Testis (tissue), 3 donors: ENCODE results near the gene KCNF1. TPM values are rescaled to one million over a fixed set of nuclear protein-coding genes. Genes with fewer than 3 reads are reported as not detected.

ENCODE experiments used
- DNase-seq: peaks from one replicate; pipeline ENCODE4 v3.0.0-alpha.2; 2019
- H3K27ac ChIP-seq, 2 donors: fragments of 200-600 bp; sonication (generic); one replicate each; pipeline ENCODE4 v1.5.1; 2019
- H3K27me3 ChIP-seq: fragments of 200-600 bp; sonication (generic); one replicate; pipeline ENCODE4 v1.5.1; 2019
- H3K36me3 ChIP-seq: fragments of 200-600 bp; sonication (generic); one replicate; pipeline ENCODE4 v1.5.1; 2017; ENCODE audit warnings: low read depth; ENCODE audit errors: missing control alignments
- H3K4me1 ChIP-seq: fragments of 200-600 bp; sonication (generic); one replicate; pipeline ENCODE4 v1.5.1; 2019
- H3K4me3 ChIP-seq, 2 donors: fragments of 200-600 bp; sonication (generic); one replicate each; pipeline ENCODE4 v1.5.1; 2017 to 2019
- H3K9me3 ChIP-seq: fragments of 200-600 bp; sonication (generic); one replicate; pipeline ENCODE4 v1.5.1; 2017
- CTCF ChIP-seq, 3 experiments: fragments of 450-650 bp in 2 of 3; fragments of 200-600 bp in 1 of 3; sonication (generic) in 1 of 3; IDR thresholded peaks; one replicate each; pipeline ENCODE4 v1.5.1; 2016 to 2019; ENCODE audit warnings: antibody characterized with exemption in 3 of 3, mild to moderate bottlenecking in 2 of 3, moderate library complexity in 1 of 3
- POLR2A ChIP-seq: fragments of 450-650 bp; IDR thresholded peaks from one replicate; pipeline ENCODE4 v1.6.1; 2017; ENCODE audit warnings: antibody characterized with exemption, mild to moderate bottlenecking, moderate library complexity
- WGBS, 2 donors: methylation state at CpG; one replicate each; pipeline ENCODE4 v1.1.5; 2018; 5-methylcytosine and 5-hydroxymethylcytosine counted together
- intact Hi-C: fragments of 100-400 bp; cut with DNase I; formaldehyde crosslinking; loops from one replicate; pipeline ENCODE4 v1.15.1; 2023; ENCODE audit warnings: low total_unique reads
- polyA plus RNA-seq: library from polyadenylated mRNA; stranded (reverse); fragments of 350-450 nt; fragmentation: Illumina TruSeq; extraction: RNeasy Lipid Tissue Mini Kit (QIAGEN cat#74804); gene quantifications from one replicate; pipeline ENCODE4 v1.2.3, GENCODE V29; 2014; ENCODE audit warnings: low read depth, low replicate concordance; ENCODE audit not compliant: insufficient read depth
- small RNA-seq, 2 donors: library from RNA; depleted of rRNA; stranded (forward); fragments of <200 nt; gene quantifications; one replicate each; pipeline ENCODE3, GENCODE V24; 2016
- total RNA-seq, 2 donors: library from RNA; depleted of rRNA; stranded (reverse); fragments of >200 nt; gene quantifications; one replicate each; pipeline ENCODE4 v1.2.3, GENCODE V29; 2016

The KCNF1 gene
- total and polyA plus RNA-seq, 3 donors from 2014 or later = 0.19 to 0.70 (median 0.63) TPM

GRCh38 chr2:10962004-10962403, 50.3 kb downstream of the KCNF1 start:
- Histone ChIP-seq H3K27ac (no peak overlapping the region), H3K4me3 (no peak overlapping the region), H3K27me3 (no peaks in the 10 kb centered on the region), H3K4me1 (no peaks in the 10 kb centered on the region), H3K9me3 (no peaks in the 10 kb centered on the region), H3K36me3 (no peaks in the 10 kb centered on the region)
- WGBS, 2 donors = 75 to 78% methylated on average over 13 to 14 of the region's 14 CpGs
- intact Hi-C loops = no loop called here
- TF ChIP-seq POLR2A (no peak), CTCF (IDR thresholded peaks at IDR 0.05) (no peak)
- no peak for DNase-seq

- TF ChIP-seq CTCF (IDR thresholded peaks at IDR 0.05) (no peak), POLR2A (no peak)
- 58 to 62% methylated on average over 8 of the region's 8 CpGs for WGBS, 2 donors
- Histone ChIP-seq H3K36me3 (no peaks in the 10 kb centered on the region), H3K27me3 (no peaks in the 10 kb centered on the region), H3K4me3 (no peak overlapping the region), H3K4me1 (no peaks in the 10 kb centered on the region), H3K9me3 (no peaks in the 10 kb centered on the region), H3K27ac (no peak overlapping the region)
- intact Hi-C loops = no loop called here
- no peak for DNase-seq
Observed at GRCh38 chr2:10963155-10963554, 51.4 kb downstream of the KCNF1 start.

Small RNA genes lying within 50 kb of the gene (small RNA-seq; reads per million reads assigned to genes)
- gene AC079587.1 = 0 reads per million in 2 donors

Other genes starting within 250 kb of the KCNF1 start
- gene NOL10, start 222.0 kb upstream of the KCNF1 start, total RNA-seq = 10 to 100 TPM; 31.3 to 35.6 TPM
- gene NOL10, start 222.0 kb upstream of the KCNF1 start, polyA plus RNA-seq = 20.4 TPM
- gene ATP6V1C2, start 190.3 kb upstream of the KCNF1 start, total RNA-seq = 1 to 10 TPM; 5.9 to 6.2 TPM
- 3.6 TPM for gene ATP6V1C2, start 190.3 kb upstream of the KCNF1 start, polyA plus RNA-seq
- gene PDIA6, start 99.1 kb upstream of the KCNF1 start, total RNA-seq = 10 to 100 TPM; 74.3 to 78.4 TPM
- gene PDIA6, start 99.1 kb upstream of the KCNF1 start, polyA plus RNA-seq = 123 TPM
- gene SLC66A3, start 243.5 kb downstream of the KCNF1 start, total RNA-seq = 10 to 100 TPM; 38.9 to 46.0 TPM
- gene SLC66A3, start 243.5 kb downstream of the KCNF1 start, polyA plus RNA-seq = 23.3 TPM